Caco-2 (cell line): ENCODE results near the gene PHAX. TPM values are rescaled to one million over a fixed set of nuclear protein-coding genes. Genes with fewer than 3 reads are reported as not detected.
A peak's percentile ranks its signal among the peaks of the same experiment; 100 is the strongest.

Source experiments
- BruUV-seq: library from RNA; stranded (reverse); fragments of 400-500 nt; replicated peaks from 2 replicates; lab custom pipeline; 2021; lab: Mats Ljungman, UMichigan
- CTCF ChIA-PET: fragments of 300-600 bp; sonication (Branson Sonifier 250); formaldehyde crosslinking; loops from one replicate; lab custom pipeline; 2022; ENCODE audit warnings: antibody characterized with exemption; lab: Charles Lee
- POLR2A ChIA-PET: fragments of 300-600 bp; sonication (Branson Sonifier 250); formaldehyde crosslinking; loops from one replicate; lab custom pipeline; 2022; ENCODE audit warnings: antibody characterized with exemption; lab: Charles Lee
- DNase-seq, 2 experiments: peaks; one replicate each; pipeline versions ENCODE4 v3.0.0 to v3.0.0-alpha.2; 2020 to 2022
- H3K27me3 ChIP-seq: replicated peaks from 2 replicates; pipeline ENCODE4 v1.6.0; 2011; ENCODE audit warnings: low read length; ENCODE audit not compliant: control insufficient read depth, insufficient read depth
- H3K36me3 ChIP-seq: 2 replicates; pipeline ENCODE4 v1.5.1; 2011; ENCODE audit warnings: low read length; ENCODE audit not compliant: control insufficient read depth, insufficient read depth
- H3K4me1 ChIP-seq: fragments of 250-450 bp; sonication (Bioruptor Pico); 2 replicates; pipeline ENCODE4 v1.5.1; 2020; ENCODE audit warnings: mild to moderate bottlenecking
- H3K4me3 ChIP-seq: 2 replicates; pipeline ENCODE4 v1.5.1; 2011; ENCODE audit warnings: low read depth, mild to moderate bottlenecking, control low read depth, low read length
- H3K9me3 ChIP-seq: fragments of 250-450 bp; sonication (Bioruptor Pico); 2 replicates; pipeline ENCODE4 v1.5.1; 2020; ENCODE audit warnings: mild to moderate bottlenecking, moderate library complexity
- H3K27ac Mint-ChIP-seq: one replicate; pipeline ENCODE4 v1.8.0; 2022; ENCODE audit warnings: mixed read lengths; ENCODE audit not compliant: unreplicated experiment
- H3K27me3 Mint-ChIP-seq: one replicate; pipeline ENCODE4 v1.8.0; 2022; ENCODE audit warnings: mixed read lengths; ENCODE audit not compliant: insufficient read depth, unreplicated experiment
- H3K36me3 Mint-ChIP-seq: one replicate; pipeline ENCODE4 v1.8.0; 2022; ENCODE audit warnings: mild to moderate bottlenecking, mixed read lengths; ENCODE audit not compliant: insufficient read depth, unreplicated experiment
- H3K4me1 Mint-ChIP-seq: one replicate; pipeline ENCODE4 v1.8.0; 2022; ENCODE audit warnings: low read depth, mixed read lengths; ENCODE audit not compliant: unreplicated experiment
- H3K4me3 Mint-ChIP-seq: one replicate; pipeline ENCODE4 v1.8.0; 2022; ENCODE audit warnings: mild to moderate bottlenecking, moderate library complexity, mixed read lengths; ENCODE audit not compliant: unreplicated experiment
- H3K9me3 Mint-ChIP-seq: one replicate; pipeline ENCODE4 v1.8.0; 2022; ENCODE audit warnings: mixed read lengths; ENCODE audit not compliant: unreplicated experiment
- CTCF ChIP-seq, 2 experiments: fragments of 200-600 bp in 1 of 2; IDR thresholded peaks; 1 replicate in 1 of 2; 2 replicates in 1 of 2; pipeline versions ENCODE4 v1.5.1 to v1.8.0; 2011 to 2022; ENCODE audit warnings: antibody characterized with exemption in 1 of 2, control low read depth in 1 of 2, inconsistent platforms in 1 of 2, low read depth in 1 of 2, low read length in 1 of 2, mild to moderate bottlenecking in 1 of 2, moderate library complexity in 1 of 2; ENCODE audit not compliant: insufficient read depth in 1 of 2, severe bottlenecking in 1 of 2, unreplicated experiment in 1 of 2
- intact Hi-C: fragments of 100-400 bp; cut with micrococcal nuclease; formaldehyde crosslinking; loops from one replicate; pipeline ENCODE4 v1.10.0; 2022; ENCODE audit not compliant: unreplicated experiment
- total RNA-seq: library from RNA; stranded (reverse); gene quantifications from 2 replicates; pipeline ENCODE4 v1.2.3, GENCODE V29; 2022

PHAX gene
- total RNA-seq, 1 experiment from 2014 or later: 38.7 TPM

- Mint-ChIP-seq H3K27ac (no peak overlapping the region), H3K9me3 (peaks cover 7% of the 10 kb centered on the region), H3K4me1 (peaks cover 20% of the 10 kb centered on the region), H3K36me3 (peaks cover 3% of the 10 kb centered on the region), H3K4me3 (no peak overlapping the region), H3K27me3 (no peaks in the 10 kb centered on the region)
- no peak for TF ChIP-seq CTCF (IDR thresholded peaks at IDR 0.05; ENCODE audit: insufficient read depth in 1 of 2, low read depth in 1 of 2, low read length in 1 of 2, severe bottlenecking in 1 of 2, unreplicated experiment in 1 of 2)
- H3K36me3 ChIP-seq: no peaks in the 10 kb centered on the region
- H3K4me3 ChIP-seq: no peak overlapping the region
- H3K27me3 ChIP-seq: no peaks in the 10 kb centered on the region
- CTCF ChIA-PET: no interaction called here
- peaks cover 21% of the 10 kb centered on the region for H3K4me1 ChIP-seq
- H3K9me3 ChIP-seq: no peaks in the 10 kb centered on the region
- BruUV-seq: no TSS peak
- intact Hi-C loops: no loop called here
- POLR2A ChIA-PET: no interaction called here
- no peak for DNase-seq
Measured at GRCh38 chr5:126650463-126650862, 49.7 kb downstream of the PHAX start.

GRCh38 chr5:126651013-126651577, 50.3 kb downstream of the PHAX start:
- H3K9me3 ChIP-seq: no peaks in the 10 kb centered on the region
- POLR2A ChIA-PET: no interaction called here
- no peak for TF ChIP-seq CTCF (IDR thresholded peaks at IDR 0.05; ENCODE audit: insufficient read depth in 1 of 2, low read depth in 1 of 2, low read length in 1 of 2, severe bottlenecking in 1 of 2, unreplicated experiment in 1 of 2)
- H3K36me3 ChIP-seq: no peaks in the 10 kb centered on the region
- CTCF ChIA-PET: no interaction called here
- no peak overlapping the region for H3K27ac Mint-ChIP-seq
- no peak for DNase-seq
- H3K36me3 Mint-ChIP-seq: no peaks in the 10 kb centered on the region
- BruUV-seq: no TSS peak
- no peak overlapping the region for H3K4me3 ChIP-seq
- intact Hi-C loops: no loop called here
- peaks cover under 1% of the 10 kb centered on the region for H3K9me3 Mint-ChIP-seq
- peaks cover 21% of the 10 kb centered on the region for H3K4me1 ChIP-seq
- H3K27me3 Mint-ChIP-seq: no peaks in the 10 kb centered on the region
- H3K4me3 Mint-ChIP-seq: no peak overlapping the region
- H3K27me3 ChIP-seq: no peaks in the 10 kb centered on the region
- H3K4me1 Mint-ChIP-seq: peaks cover 20% of the 10 kb centered on the region

- H3K9me3 ChIP-seq: no peaks in the 10 kb centered on the region
- TF ChIP-seq CTCF (IDR thresholded peaks at IDR 0.05; ENCODE audit: insufficient read depth in 1 of 2, low read depth in 1 of 2, low read length in 1 of 2, severe bottlenecking in 1 of 2, unreplicated experiment in 1 of 2): peak; percentile 85 to 93
- ChIA-PET CTCF (no interaction called here), POLR2A (no interaction called here)
- no peaks in the 10 kb centered on the region for H3K27me3 ChIP-seq
- DNase-seq: peak in 1 of 2 experiments; percentile 18
- Mint-ChIP-seq H3K4me1 (no peaks in the 10 kb centered on the region), H3K36me3 (no peaks in the 10 kb centered on the region), H3K27me3 (no peaks in the 10 kb centered on the region), H3K9me3 (no peaks in the 10 kb centered on the region), H3K27ac (no peak overlapping the region), H3K4me3 (no peak overlapping the region)
- intact Hi-C loops: loop anchor here (1.0 to 5.0 kb wide), 6 partner anchors 124 to 836 kb away; no protein-coding TSS in a partner anchor
- no peak overlapping the region for H3K4me3 ChIP-seq
- H3K36me3 ChIP-seq: no peaks in the 10 kb centered on the region
- BruUV-seq: no TSS peak
- H3K4me1 ChIP-seq: no peaks in the 10 kb centered on the region
Measured at GRCh38 chr5:126656401-126657007, 55.8 kb downstream of the PHAX start.
